HFF-Myc (cell line): ENCODE data around the gene MANEA.
A peak's percentile ranks its signal among the peaks of the same experiment; 100 is the strongest.
"Not testable (repeated sequence)": the region's sequence is repeated elsewhere in the genome, so short reads cannot be mapped to it uniquely, and the experiment has no call there.

Experiments
- DNase-seq: peaks from one replicate; pipeline ENCODE4 v3.0.0-alpha.2; 2011; ENCODE audit warnings: low read depth; ENCODE audit errors: extremely low read depth
- H3K4me3 ChIP-seq: replicated peaks from 2 replicates; pipeline ENCODE4 v1.5.1; 2011; ENCODE audit warnings: low read depth, mild to moderate bottlenecking, control low read depth, low read length
- CTCF ChIP-seq: IDR thresholded peaks from 2 replicates; pipeline ENCODE4 v1.5.1; 2012; ENCODE audit warnings: mild to moderate bottlenecking, low read depth, low read length, control low read depth; ENCODE audit errors: missing control alignments

Gene MANEA

GRCh38 chr6:95569560-95569959 is 7.8 kb upstream of the MANEA start:
- TF ChIP-seq CTCF = no peak
- DNase-seq = no peak

GRCh38 chr6:95572098-95572497 is 5.2 kb upstream of the MANEA start:
- no peak for DNase-seq
- no peak overlapping the region for H3K4me3 ChIP-seq
- no peak for TF ChIP-seq CTCF

More at GRCh38 chr6:95569560-95569959, 7.8 kb upstream of the MANEA start:
- no peak overlapping the region for H3K4me3 ChIP-seq

DNA sequence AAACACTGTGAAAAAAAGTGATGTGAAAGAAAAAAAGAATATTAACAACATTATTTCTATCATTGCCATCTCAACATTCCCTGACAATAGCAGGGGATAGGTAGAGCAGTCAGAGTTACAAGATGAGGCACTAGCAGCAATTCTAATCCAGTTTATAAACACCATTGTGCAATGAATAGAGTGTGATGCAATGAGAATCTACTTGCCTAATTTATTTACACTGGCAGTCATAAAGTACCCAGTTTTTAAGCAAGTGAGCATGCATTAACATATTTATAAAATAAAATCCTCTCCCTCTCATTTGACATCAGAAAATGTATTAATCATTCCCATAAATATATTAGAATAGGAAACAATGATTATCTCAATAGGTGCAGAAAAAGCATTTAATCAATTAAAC is 2.5 kb upstream of the MANEA start:
- no peak overlapping the region; the same call in 1 of the 2 replicates for H3K4me3 ChIP-seq
- no peak for DNase-seq

GRCh38 chr6:95576218-95576997 is 927 bp upstream of the MANEA start:
- no peak for DNase-seq
- TF ChIP-seq CTCF = no peak
- peak overlapping the region; percentile 61 for H3K4me3 ChIP-seq

More for the DNA sequence above, 2.5 kb upstream of the MANEA start:
- TF ChIP-seq CTCF = no peak

GRCh38 chr6:95576998-95577303 is 384 bp upstream of the MANEA start:
- no peak for TF ChIP-seq CTCF
- DNase-seq = no peak

DNA sequence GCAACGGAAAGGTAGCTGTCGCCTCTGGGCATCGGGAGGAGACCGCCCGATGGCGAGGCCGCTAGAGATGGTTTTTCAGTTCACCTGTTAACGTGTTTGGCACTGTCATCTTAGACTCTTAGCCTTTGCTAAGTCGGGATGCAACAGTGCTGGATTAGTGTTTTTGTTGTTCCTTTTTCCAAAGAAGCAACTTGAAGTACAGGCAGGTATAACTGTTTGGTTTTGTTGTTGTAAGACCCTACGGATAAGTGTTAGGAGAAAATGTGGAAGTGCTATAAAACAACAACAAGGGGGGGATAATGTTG is 723 bp downstream of the MANEA start:
- peak overlapping the region; percentile 61 for H3K4me3 ChIP-seq
- DNase-seq = no peak
- TF ChIP-seq CTCF = no peak

More at GRCh38 chr6:95576998-95577303, 384 bp upstream of the MANEA start:
- H3K4me3 ChIP-seq = peak overlapping the region; percentile 61

DNA sequence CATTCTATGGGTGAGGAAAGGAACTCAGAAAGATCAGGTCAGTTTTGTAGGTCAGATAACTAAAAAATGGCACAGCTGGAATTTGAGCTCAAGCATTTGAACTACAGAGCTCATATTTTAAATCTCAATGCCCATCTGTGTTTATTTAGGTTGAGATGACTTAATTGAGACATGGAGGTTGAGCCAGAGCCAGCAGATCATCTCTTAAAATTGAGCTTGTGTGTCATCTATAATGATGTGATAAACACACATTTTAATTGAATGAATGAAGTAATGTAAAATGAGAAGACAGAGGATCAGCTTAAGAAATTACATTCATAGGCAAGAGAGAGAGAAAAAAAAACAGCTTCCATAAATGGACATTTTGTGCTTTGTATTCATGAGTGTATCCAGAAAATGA is 3.7 kb downstream of the MANEA start:
- DNase-seq = no peak

DNA sequence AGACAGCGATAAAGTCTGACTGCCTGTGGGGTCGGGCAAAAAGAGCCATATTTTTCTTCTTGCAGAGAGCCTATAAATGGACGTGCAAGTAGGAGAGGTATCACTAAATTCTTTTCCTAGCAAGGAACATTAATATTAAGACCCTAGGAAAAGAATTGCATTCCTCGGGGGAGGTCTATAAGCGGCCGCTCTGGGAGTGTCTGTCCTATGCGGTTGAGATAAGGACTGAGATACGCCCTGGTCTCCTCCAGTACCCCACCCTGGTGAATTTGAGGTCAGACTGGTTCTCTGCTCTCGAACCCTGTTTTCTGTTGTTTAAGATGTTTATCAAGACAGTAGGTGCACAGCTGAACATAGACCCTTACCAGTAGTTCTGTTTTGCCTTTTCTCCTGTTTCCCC is 6.9 kb downstream of the MANEA start:
- not testable (repeated sequence) for DNase-seq, H3K4me3 ChIP-seq

More for the DNA sequence above, 3.7 kb downstream of the MANEA start:
- no peak for TF ChIP-seq CTCF
- H3K4me3 ChIP-seq = no peak overlapping the region
